IMR-90 (cell line): ENCODE results near the gene ALB. TPM values are rescaled to one million over a fixed set of nuclear protein-coding genes. Genes with fewer than 3 reads are reported as not detected.

Source experiments
- ATAC-seq: fragments of 200-7000 bp; cut with Tn5 transposase; 2 replicates; pipeline ENCODE4 v1.9.1; 2020; ENCODE audit warnings: low read depth, mild to moderate bottlenecking, moderate library complexity
- BruUV-seq: library from RNA; stranded (reverse); fragments of 400-500 nt; replicated peaks from 2 replicates; lab custom pipeline; 2021; lab: Mats Ljungman, UMichigan
- CTCF ChIA-PET: fragments of 300-600 bp; formaldehyde crosslinking; extraction: SDS; loops from one replicate; lab custom pipeline; 2021; ENCODE audit warnings: antibody characterized with exemption; lab: Yijun Ruan, JAX
- POLR2A ChIA-PET: fragments of 300-600 bp; sonication (Branson Sonifier 250); formaldehyde crosslinking; loops from one replicate; lab custom pipeline; 2022; ENCODE audit warnings: antibody characterized with exemption; ENCODE audit not compliant: unreplicated experiment; lab: Charles Lee
- DNase-seq: peaks from one replicate; pipeline ENCODE4 v3.0.0; 2013
- H2AFZ ChIP-seq: replicated peaks from 2 replicates; pipeline ENCODE3; 2013; ENCODE audit warnings: low read length, mild to moderate bottlenecking; ENCODE audit not compliant: poor library complexity
- H2AK5ac ChIP-seq: 2 replicates; pipeline ENCODE4 v1.6.1; 2013; ENCODE audit warnings: low read depth, low read length, inconsistent platforms
- H2AK9ac ChIP-seq: replicated peaks from 2 replicates; pipeline ENCODE3; 2013; ENCODE audit warnings: mild to moderate bottlenecking, low read depth, low read length, moderate library complexity; ENCODE audit not compliant: poor library complexity
- H2BK120ac ChIP-seq: 2 replicates; pipeline ENCODE4 v1.6.1; 2013; ENCODE audit warnings: low read depth, low read length, inconsistent platforms
- H2BK15ac ChIP-seq: 3 replicates; pipeline ENCODE4 v1.6.1; 2013; ENCODE audit warnings: low read depth, low read length, inconsistent platforms
- H2BK20ac ChIP-seq: 2 replicates; pipeline ENCODE4 v1.6.1; 2013; ENCODE audit warnings: low read depth, mild to moderate bottlenecking, inconsistent platforms, low read length, moderate library complexity
- H2BK5ac ChIP-seq: 2 replicates; pipeline ENCODE4 v1.6.1; 2013; ENCODE audit warnings: mild to moderate bottlenecking, low read depth, low read length, inconsistent platforms; ENCODE audit not compliant: poor library complexity, severe bottlenecking
- H3K14ac ChIP-seq: replicated peaks from 2 replicates; pipeline ENCODE4 v1.6.1; 2013; ENCODE audit warnings: low read depth, low read length, inconsistent platforms
- H3K18ac ChIP-seq: 2 replicates; pipeline ENCODE4 v1.6.1; 2013; ENCODE audit warnings: low read depth, low read length, control low read depth
- H3K23ac ChIP-seq: 2 replicates; pipeline ENCODE4 v1.6.1; 2013; ENCODE audit warnings: low read depth, low read length, inconsistent platforms
- H3K27ac ChIP-seq: 2 replicates; pipeline ENCODE4 v1.5.1; 2013; ENCODE audit warnings: mild to moderate bottlenecking, control low read depth, low read length; ENCODE audit not compliant: insufficient read depth
- H3K27me3 ChIP-seq: 2 replicates; pipeline ENCODE4 v1.6.1; 2013; ENCODE audit warnings: low read length; ENCODE audit not compliant: control insufficient read depth, insufficient read depth
- H3K36me3 ChIP-seq: 2 replicates; pipeline ENCODE4 v1.6.1; 2013; ENCODE audit warnings: low read length, mixed read lengths; ENCODE audit not compliant: control insufficient read depth, insufficient read depth
- H3K4ac ChIP-seq: 2 replicates; pipeline ENCODE4 v1.6.1; 2013; ENCODE audit warnings: low read depth, low read length, inconsistent platforms
- H3K4me1 ChIP-seq: 2 replicates; pipeline ENCODE4 v1.6.1; 2013; ENCODE audit warnings: low read length, mixed read lengths; ENCODE audit not compliant: control insufficient read depth, insufficient read depth
- H3K4me2 ChIP-seq: 2 replicates; pipeline ENCODE4 v1.6.1; 2013; ENCODE audit warnings: low read depth, mild to moderate bottlenecking, control low read depth, low read length, moderate library complexity
- H3K4me3 ChIP-seq: 2 replicates; pipeline ENCODE4 v1.5.1; 2013; ENCODE audit warnings: low read depth, mild to moderate bottlenecking, control low read depth, low read length, moderate library complexity; ENCODE audit not compliant: insufficient read depth
- H3K56ac ChIP-seq: 2 replicates; pipeline ENCODE4 v1.6.1; 2013; ENCODE audit warnings: low read length, inconsistent platforms; ENCODE audit not compliant: insufficient read depth; ENCODE audit errors: extremely low read depth
- H3K79me1 ChIP-seq, 2 experiments: 2 replicates each; pipeline ENCODE4 v1.6.1; 2013; ENCODE audit warnings: low read length in 2 of 2, inconsistent platforms in 1 of 2, low read depth in 1 of 2
- H3K9ac ChIP-seq: 2 replicates; pipeline ENCODE4 v1.6.1; 2013; ENCODE audit warnings: low read depth, low read length, control low read depth
- H3K9me1 ChIP-seq: 2 replicates; pipeline ENCODE4 v1.6.1; 2013; ENCODE audit warnings: low read length, inconsistent platforms; ENCODE audit not compliant: insufficient read depth
- H3K9me3 ChIP-seq: 2 replicates; pipeline ENCODE4 v1.6.1; 2013; ENCODE audit warnings: low read length; ENCODE audit not compliant: control insufficient read depth, insufficient read depth
- H4K20me1 ChIP-seq: 2 replicates; pipeline ENCODE4 v1.6.1; 2013; ENCODE audit warnings: low read length, inconsistent platforms; ENCODE audit not compliant: insufficient read depth
- H4K5ac ChIP-seq: 2 replicates; pipeline ENCODE4 v1.6.1; 2013; ENCODE audit warnings: mild to moderate bottlenecking, low read depth, low read length, control low read depth
- H4K8ac ChIP-seq, 2 experiments: 2 replicates each; pipeline ENCODE4 v1.6.1; 2013; ENCODE audit warnings: low read depth in 2 of 2, low read length in 2 of 2, control low read depth in 1 of 2, inconsistent platforms in 1 of 2
- H4K91ac ChIP-seq: 2 replicates; pipeline ENCODE4 v1.6.1; 2013; ENCODE audit warnings: low read depth, low read length, inconsistent platforms; ENCODE audit not compliant: insufficient read depth
- BHLHE40 ChIP-seq: fragments of 150-350 bp; IDR thresholded peaks from 2 replicates; pipeline ENCODE4 v1.6.1; 2016; ENCODE audit warnings: mild to moderate bottlenecking, low read depth, low read length
- CEBPB ChIP-seq: IDR thresholded peaks from 2 replicates; pipeline ENCODE4 v1.6.1; 2012; ENCODE audit warnings: low read depth, low read length, improper control_type of control experiment
- CHD1 ChIP-seq: IDR thresholded peaks from 2 replicates; pipeline ENCODE4 v1.6.1; 2012; ENCODE audit warnings: low read depth, low read length, improper control_type of control experiment
- FOS ChIP-seq: fragments of 150-350 bp; IDR thresholded peaks from 2 replicates; pipeline ENCODE4 v1.6.1; 2016; ENCODE audit warnings: low read depth, low read length
- MAFK ChIP-seq: IDR thresholded peaks from 2 replicates; pipeline ENCODE4 v1.6.1; 2012; ENCODE audit warnings: low read depth, low read length, improper control_type of control experiment
- MAZ ChIP-seq: IDR thresholded peaks from 2 replicates; pipeline ENCODE4 v1.6.1; 2012; ENCODE audit warnings: low read depth, mild to moderate bottlenecking, low read length, improper control_type of control experiment, moderate library complexity, borderline replicate concordance
- MXI1 ChIP-seq: IDR thresholded peaks from 2 replicates; pipeline ENCODE4 v1.6.1; 2012; ENCODE audit warnings: low read depth, mild to moderate bottlenecking, low read length, moderate library complexity, borderline replicate concordance
- NFE2L2 ChIP-seq: fragments of 150-350 bp; IDR thresholded peaks from 2 replicates; pipeline ENCODE4 v1.6.1; 2016; ENCODE audit warnings: low read depth, mild to moderate bottlenecking, low read length
- POLR2A ChIP-seq: IDR thresholded peaks from 2 replicates; pipeline ENCODE4 v1.6.1; 2012; ENCODE audit warnings: mild to moderate bottlenecking, low read depth, low read length
- RAD21 ChIP-seq: IDR thresholded peaks from 2 replicates; pipeline ENCODE4 v1.6.1; 2012; ENCODE audit warnings: low read length, improper control_type of control experiment
- RCOR1 ChIP-seq: IDR thresholded peaks from 2 replicates; pipeline ENCODE4 v1.6.1; 2012; ENCODE audit warnings: mild to moderate bottlenecking, low read length, improper control_type of control experiment; ENCODE audit not compliant: insufficient replicate concordance
- RFX5 ChIP-seq: IDR thresholded peaks from 2 replicates; pipeline ENCODE4 v1.8.0; 2012; ENCODE audit warnings: low read depth, mild to moderate bottlenecking, low read length, moderate library complexity
- SMC3 ChIP-seq: fragments of 150-350 bp; IDR thresholded peaks from 2 replicates; pipeline ENCODE4 v1.6.1; 2016; ENCODE audit warnings: low read depth, mild to moderate bottlenecking, antibody characterized with exemption, low read length, moderate library complexity
- USF2 ChIP-seq: fragments of 150-350 bp; IDR thresholded peaks from 2 replicates; pipeline ENCODE4 v1.6.1; 2017; ENCODE audit warnings: mild to moderate bottlenecking, antibody characterized with exemption, low read length, low read depth
- WGBS, 2 experiments: methylation state at CpG; one replicate each; pipeline versions ENCODE4 v1.1.5 to v1.1.7; 2013; ENCODE audit warnings: missing lambda C conversion rate in 2 of 2; ENCODE audit not compliant: insufficient read length in 1 of 2; ENCODE audit errors: extremely low coverage in 2 of 2; 5-methylcytosine and 5-hydroxymethylcytosine counted together
- dilution Hi-C: fragments of 300-500 bp; cut with HindIII; formaldehyde crosslinking; loops from one replicate; pipeline ENCODE4 v1.14.3; 2018; ENCODE audit warnings: low sequenced_read_pairs; ENCODE audit not compliant: unreplicated experiment
- in situ Hi-C: fragments of 300-500 bp; cut with MboI; formaldehyde crosslinking; loops from 3 replicates; pipeline ENCODE4 v1.14.3; 2019; ENCODE audit warnings: low sequenced_read_pairs, inconsistent platforms, mixed read lengths
- intact Hi-C: fragments of 100-400 bp; cut with micrococcal nuclease; formaldehyde crosslinking; loops from 2 replicates; pipeline ENCODE4 v1.10.0; 2022
- polyA plus RNA-seq, 3 experiments: library from polyadenylated mRNA; depleted of rRNA; stranded (reverse); fragments of >200 nt; gene quantifications; 2 replicates each; pipeline ENCODE4 v1.2.3, GENCODE V29; 2012; ENCODE audit warnings: low replicate concordance in 1 of 3
- total RNA-seq: library from RNA; depleted of rRNA; stranded (reverse); fragments of >200 nt; gene quantifications from 2 replicates; pipeline ENCODE4 v1.2.3, GENCODE V29; 2012
- TF ChIP-seq, protein P1 (sequence below): conservative IDR thresholded peaks from 2 replicates; pipeline ENCODE4 v1.5.1; 2012; ENCODE audit warnings: mild to moderate bottlenecking, low read depth, low read length, improper control_type of control experiment
- TF ChIP-seq, protein P2 (sequence below): fragments of 150-350 bp; IDR thresholded peaks from 2 replicates; pipeline ENCODE4 v1.6.1; 2016; ENCODE audit warnings: low read depth, mild to moderate bottlenecking, low read length, moderate library complexity, borderline replicate concordance

Gene ALB
- total and polyA plus RNA-seq, 2 of the 4 experiments (the other 2 are of a cell fraction), result not detected

DNA sequence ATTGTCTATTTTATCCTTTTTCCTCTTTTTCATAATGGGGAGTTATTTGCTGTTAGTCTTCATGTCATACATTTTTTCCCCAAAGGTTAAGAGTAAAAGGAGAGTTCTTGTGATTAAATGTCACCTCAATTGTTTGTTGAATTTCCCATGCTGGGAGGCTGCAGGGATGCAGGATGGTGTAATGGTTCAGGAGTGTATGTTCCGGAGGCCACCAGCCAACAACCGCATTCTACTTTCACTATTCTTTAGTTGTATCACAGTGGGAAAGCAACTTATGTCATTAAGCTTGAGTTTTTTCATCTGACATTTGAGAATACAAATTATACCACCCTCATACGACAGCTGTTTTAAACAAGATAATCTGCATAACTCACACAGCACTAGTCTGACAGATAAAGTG, 47.3 kb downstream of the ALB start:
- Histone ChIP-seq H3K4me3 (no peak overlapping the region), H3K79me1 (no peaks in the 10 kb centered on the region), H4K8ac (no peak overlapping the region), H3K9ac (no peak overlapping the region), H2BK5ac (peak overlapping the region; percentile 41), H3K23ac (no peak overlapping the region), H2BK120ac (peak overlapping the region; percentile 0; the same call in 1 of the 2 replicates), H3K4ac (no peak overlapping the region), H3K27me3 (no peaks in the 10 kb centered on the region), H3K4me2 (peak overlapping the region; percentile 26; the same call in 1 of the 2 replicates), H4K91ac (no peak overlapping the region), H3K27ac (no peak overlapping the region), H3K4me1 (peaks cover 3% of the 10 kb centered on the region), H2BK20ac (no peak overlapping the region), H3K9me3 (no peaks in the 10 kb centered on the region), H4K5ac (no peak overlapping the region), H3K36me3 (no peaks in the 10 kb centered on the region), H3K18ac (no peak overlapping the region), H2AK5ac (no peak overlapping the region), H3K56ac (no peak overlapping the region), H2BK15ac (no peak overlapping the region), H2AFZ (no peak overlapping the region), H2AK9ac (no peak overlapping the region), H4K20me1 (no peaks in the 10 kb centered on the region), H3K14ac (0 out of 2 replicates have a peak overlapping the region, but pooled peaks have one; percentile 3), H3K9me1 (no peaks in the 10 kb centered on the region)
- in situ Hi-C loops, result no loop called here
- no peak for ATAC-seq
- CTCF ChIA-PET, result no interaction called here
- POLR2A ChIA-PET, result no interaction called here
- DNase-seq, result peak; percentile 56
- BruUV-seq, result no TSS peak
- intact Hi-C loops, result loop anchor here (5.0 kb wide), 1 partner anchor 109 kb away; no protein-coding TSS in a partner anchor
- dilution Hi-C loops, result no loop called here
- no peak for TF ChIP-seq NFE2L2
- no peak for TF ChIP-seq FOS
- TF ChIP-seq CEBPB, result no peak
- TF ChIP-seq, protein P1, sequence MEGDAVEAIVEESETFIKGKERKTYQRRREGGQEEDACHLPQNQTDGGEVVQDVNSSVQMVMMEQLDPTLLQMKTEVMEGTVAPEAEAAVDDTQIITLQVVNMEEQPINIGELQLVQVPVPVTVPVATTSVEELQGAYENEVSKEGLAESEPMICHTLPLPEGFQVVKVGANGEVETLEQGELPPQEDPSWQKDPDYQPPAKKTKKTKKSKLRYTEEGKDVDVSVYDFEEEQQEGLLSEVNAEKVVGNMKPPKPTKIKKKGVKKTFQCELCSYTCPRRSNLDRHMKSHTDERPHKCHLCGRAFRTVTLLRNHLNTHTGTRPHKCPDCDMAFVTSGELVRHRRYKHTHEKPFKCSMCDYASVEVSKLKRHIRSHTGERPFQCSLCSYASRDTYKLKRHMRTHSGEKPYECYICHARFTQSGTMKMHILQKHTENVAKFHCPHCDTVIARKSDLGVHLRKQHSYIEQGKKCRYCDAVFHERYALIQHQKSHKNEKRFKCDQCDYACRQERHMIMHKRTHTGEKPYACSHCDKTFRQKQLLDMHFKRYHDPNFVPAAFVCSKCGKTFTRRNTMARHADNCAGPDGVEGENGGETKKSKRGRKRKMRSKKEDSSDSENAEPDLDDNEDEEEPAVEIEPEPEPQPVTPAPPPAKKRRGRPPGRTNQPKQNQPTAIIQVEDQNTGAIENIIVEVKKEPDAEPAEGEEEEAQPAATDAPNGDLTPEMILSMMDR, result no peak
- no peak for TF ChIP-seq CHD1
- TF ChIP-seq, protein P2, sequence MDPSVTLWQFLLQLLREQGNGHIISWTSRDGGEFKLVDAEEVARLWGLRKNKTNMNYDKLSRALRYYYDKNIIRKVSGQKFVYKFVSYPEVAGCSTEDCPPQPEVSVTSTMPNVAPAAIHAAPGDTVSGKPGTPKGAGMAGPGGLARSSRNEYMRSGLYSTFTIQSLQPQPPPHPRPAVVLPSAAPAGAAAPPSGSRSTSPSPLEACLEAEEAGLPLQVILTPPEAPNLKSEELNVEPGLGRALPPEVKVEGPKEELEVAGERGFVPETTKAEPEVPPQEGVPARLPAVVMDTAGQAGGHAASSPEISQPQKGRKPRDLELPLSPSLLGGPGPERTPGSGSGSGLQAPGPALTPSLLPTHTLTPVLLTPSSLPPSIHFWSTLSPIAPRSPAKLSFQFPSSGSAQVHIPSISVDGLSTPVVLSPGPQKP, result no peak
- TF ChIP-seq SMC3, result no peak
- no peak for TF ChIP-seq RCOR1
- TF ChIP-seq MXI1, result no peak
- no peak for TF ChIP-seq MAFK
- no peak for TF ChIP-seq MAZ
- TF ChIP-seq POLR2A, result no peak
- TF ChIP-seq USF2, result no peak
- TF ChIP-seq BHLHE40, result no peak
- TF ChIP-seq RFX5, result no peak
- TF ChIP-seq RAD21, result no peak
- WGBS, 2 experiments, result no CpG with 5 or more reads among the region's 3 CpGs
